Putamen (tissue), 1 donor: ENCODE results near the gene SBSN.

Source experiments
- DNase-seq: peaks from one replicate; pipeline ENCODE4 v3.0.0-alpha.2; 2016; ENCODE audit warnings: low spot score

Gene SBSN

DNA sequence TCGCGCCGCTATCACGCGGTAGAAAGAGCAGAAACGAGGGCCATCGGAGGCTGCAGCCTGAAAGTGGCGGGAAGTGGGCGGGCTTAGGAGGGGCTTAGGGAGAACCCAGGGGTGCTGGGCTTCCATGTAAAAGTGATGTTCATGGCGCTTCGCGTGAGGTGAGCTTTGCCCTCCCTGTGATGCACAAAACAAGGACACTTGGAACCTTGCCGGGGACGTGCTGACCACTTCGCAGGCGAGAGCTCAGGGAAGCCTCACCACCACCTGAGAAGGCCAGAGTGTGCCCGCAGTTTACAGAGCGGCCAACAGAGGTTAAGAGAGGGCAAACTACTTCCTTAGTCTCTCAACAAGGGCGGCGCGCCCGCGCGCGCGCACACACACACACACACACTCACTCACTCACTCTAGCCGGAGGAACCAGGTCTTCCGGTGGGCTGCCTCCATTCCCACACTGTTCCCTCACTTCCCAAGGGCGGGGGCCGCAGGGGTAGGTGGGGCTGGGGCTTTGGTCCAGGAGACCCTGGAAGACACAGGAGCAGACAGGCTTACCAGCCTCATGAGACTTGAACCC is 5.8 kb upstream of the SBSN start:
- no peak for DNase-seq

DNA sequence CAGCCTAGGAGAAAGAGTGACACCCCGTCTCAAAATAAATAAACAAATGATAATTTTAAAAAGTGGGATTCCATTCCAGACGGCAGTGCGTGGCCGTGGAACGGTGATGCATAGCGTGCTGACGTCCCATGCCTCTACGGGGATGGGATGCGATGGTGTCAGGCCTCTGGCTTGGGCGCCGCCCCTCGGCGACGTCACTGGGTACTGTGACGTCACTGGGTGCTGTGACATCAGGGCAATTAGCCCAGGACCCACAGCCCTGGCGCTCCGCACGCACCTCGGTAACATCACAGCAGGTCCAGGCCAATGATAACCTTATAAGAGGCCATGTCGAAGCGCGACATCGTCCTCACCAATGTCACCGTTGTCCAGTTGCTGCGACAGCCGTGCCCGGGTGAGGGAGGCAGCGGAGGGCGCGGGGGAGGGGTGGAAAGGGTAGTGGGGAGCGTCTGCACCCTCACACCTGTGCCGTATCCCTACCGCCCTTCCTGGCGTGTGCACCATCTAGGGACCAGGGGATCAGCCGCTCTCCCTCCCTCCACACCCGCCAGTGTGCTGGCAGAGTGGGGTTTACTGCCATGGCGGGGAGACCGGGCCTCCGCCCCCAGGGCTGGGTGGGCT is 5.2 kb upstream of the SBSN start, which contains the start of gene GAPDHS:
Gene GAPDHS (plus strand): TSS at position 256 of the 621 bp plus-strand sequence. CDS start 72 bp downstream, at position 328.
- no peak for DNase-seq

DNA sequence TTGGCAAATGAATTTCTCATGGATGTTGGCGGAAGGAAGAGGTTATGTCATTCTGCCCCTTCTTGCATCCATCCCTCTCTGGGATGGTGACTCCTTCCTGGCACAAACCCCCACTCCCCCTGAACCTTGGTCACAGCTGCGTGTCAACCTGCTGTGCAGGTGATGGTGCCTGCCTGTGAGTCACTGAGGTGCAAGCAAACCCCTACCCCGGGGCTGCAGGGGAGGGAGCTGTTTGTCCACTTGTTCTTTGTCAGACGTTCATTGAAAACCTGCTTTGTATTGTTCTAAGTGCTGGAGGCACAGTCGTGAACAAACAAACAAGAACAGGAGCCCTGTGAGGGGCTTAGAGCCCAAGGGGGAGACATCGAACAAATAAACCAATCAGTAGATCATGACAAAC is 3.2 kb upstream of the SBSN start:
- no peak for DNase-seq

GRCh38 chr19:35529241-35530218 is 1.4 kb upstream of the SBSN start:
- DNase-seq, result no peak

DNA sequence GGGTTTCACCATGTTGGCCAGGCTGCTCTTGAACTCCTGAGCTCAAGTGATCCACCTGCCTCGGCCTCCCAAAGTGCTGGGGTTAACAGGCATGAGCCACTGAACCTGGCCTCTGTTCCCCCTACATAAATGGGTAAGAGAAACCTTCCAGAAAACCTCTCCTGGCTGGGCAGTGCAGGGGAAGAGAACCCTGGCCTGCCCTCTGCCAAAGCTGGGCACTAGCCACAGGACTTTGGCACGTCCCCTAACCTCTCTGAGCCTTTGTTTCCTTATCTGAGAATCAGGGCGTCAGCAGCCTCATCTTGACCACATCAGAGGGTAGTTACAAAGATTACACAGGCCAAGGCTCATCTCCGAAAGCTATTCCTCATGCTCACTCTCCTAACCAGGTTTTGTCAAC is 2.2 kb downstream of the SBSN start:
- no peak for DNase-seq

- DNase-seq, result no peak
Observed at GRCh38 chr19:35524181-35524837, 3.8 kb downstream of the SBSN start.

DNA sequence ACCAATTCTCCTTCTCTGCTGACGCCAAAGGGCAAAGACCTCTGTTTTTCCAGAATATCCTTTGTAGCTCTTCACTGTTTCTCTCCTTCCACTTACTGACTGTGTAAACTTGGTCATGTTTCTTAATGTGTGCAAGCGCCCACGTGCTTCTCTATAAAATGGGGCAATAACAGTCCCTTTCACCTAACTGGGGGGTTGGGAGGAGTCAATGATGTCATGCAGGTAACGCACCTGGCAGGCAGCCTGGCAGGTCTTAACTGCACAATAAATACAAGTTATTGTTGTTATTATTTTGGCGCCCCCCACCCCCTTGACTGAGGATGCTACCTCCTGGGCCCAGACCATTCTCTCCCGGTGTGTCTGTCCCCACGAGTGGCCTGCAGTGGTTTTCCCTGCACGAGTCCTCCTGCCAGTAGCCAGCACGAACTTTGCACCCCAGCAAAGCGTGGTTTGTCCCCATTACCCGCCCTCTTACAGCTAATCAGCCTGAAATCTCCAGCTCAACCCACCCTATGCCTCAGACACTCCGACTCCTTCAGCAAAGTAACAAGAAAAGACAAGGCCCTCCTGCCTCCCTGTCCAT is 5.3 kb downstream of the SBSN start:
- no peak for DNase-seq

- no peak for DNase-seq
Observed at GRCh38 chr19:35521124-35521743, 6.9 kb downstream of the SBSN start.

DNA sequence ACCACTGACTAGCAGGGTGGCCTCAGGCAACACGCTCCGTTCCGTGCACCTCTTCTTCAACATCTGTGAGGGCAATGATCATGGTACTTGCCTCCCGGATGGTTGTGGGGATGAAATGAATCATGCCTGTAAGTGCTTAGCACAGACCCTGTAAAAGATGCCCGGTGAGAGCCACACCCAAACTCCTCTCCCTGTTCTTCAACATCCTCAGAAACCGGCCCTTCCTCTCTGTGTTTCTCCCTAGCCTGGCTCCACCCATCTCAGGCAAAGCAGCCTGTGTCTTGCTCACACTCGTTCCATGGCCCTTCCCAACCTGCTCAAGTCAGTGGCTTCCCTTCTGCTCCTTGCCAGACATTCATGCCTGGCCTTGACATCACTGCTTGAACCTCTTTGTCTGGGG is 8.8 kb downstream of the SBSN start:
- DNase-seq, result no peak

- no peak for DNase-seq
Observed at GRCh38 chr19:35518313-35518712, 9.8 kb downstream of the SBSN start.

DNA sequence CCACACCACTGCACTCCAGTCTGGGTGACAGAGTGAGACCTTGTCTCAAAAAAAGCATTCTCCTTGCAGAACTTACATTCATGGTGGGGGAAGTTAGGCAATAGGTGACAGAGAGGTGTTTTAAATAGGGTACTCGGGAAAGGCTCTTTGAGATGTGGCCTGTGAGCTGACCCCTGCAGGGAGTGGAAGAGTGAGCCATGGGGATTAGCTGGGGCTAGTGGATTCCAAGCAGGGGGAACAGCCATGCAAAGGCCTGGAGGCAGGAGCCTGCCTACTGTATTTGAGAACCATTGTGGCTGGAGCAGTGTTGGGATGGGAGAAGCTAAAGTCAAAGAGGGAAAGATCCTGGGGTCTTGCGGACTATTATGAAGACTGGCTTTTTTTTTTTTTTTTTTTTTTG is 10.8 kb downstream of the SBSN start:
- DNase-seq, result no peak

DNA sequence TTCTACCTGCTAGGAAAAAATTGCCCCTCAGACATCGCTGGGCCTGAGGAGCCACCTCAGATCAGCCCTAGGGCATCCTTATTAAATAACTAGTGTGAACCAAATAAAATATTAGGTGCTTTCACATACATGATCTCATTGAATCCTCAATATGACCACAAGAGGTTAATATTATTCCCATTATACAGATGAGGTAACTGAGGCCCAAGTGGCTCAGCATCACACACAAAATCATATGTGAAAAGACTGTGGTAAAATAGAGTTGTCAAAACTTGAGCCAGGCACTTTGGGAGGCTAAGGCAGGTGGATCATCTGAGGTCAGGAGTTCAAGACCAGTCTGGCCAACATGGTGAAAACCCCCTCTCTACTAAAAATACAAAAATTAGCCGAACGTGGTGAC is 11.8 kb downstream of the SBSN start:
- no peak for DNase-seq

DNA sequence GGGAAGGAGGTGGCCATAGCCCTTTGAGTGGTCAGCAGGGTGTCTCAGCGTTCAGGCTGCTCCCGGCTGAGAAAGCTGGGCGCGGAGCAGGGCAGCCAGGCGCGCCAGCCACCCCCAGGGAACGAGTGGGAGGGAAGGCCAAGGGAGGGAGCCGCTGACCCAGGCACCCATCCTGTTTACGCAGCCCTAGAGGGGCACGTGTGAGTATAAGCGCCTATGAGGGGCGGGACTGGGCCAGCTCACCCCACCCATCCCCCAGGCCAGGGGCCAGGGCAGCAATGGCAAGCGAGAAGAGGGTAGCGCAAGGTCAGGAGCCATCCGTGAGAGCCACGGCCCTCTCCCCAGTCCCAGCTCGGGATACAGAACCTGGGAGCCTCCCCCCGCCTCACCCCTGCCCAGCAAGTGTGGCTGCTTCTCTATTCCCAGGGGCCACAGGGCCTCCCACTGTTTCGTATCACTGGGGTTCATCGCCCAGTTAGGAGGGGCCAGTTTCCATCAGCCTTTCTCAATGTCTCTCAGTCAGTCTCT is 13.8 kb downstream of the SBSN start:
- no peak for DNase-seq

GRCh38 chr19:35513628-35514281 is 14.4 kb downstream of the SBSN start, which contains the start of gene DMKN:
DMKN (minus strand) TSS chr19:35513649; CDS start chr19:35513475, 174 bp downstream.
- DNase-seq, result peak; percentile 71

GRCh38 chr19:35512831-35513627 is 15.1 kb downstream of the SBSN start:
- DNase-seq, result no peak

- no peak for DNase-seq
Observed at GRCh38 chr19:35511337-35511736, 16.8 kb downstream of the SBSN start.

DNA sequence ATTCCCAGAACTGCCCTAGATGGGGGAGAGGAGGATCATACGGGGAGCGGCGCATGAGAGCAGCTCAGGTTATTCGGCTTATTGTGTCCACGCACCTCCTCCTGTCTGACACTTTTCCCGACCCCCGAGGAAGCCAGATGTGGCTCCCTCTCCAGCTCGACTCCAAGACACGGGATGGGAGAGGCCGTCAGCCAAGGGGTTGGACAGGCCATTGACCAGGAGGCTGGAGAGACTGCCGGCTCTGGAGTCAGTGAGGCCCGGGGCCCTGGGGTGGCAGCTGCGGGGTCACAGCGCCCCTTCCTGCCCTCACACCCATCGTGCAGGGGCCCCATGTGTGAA is 17.5 kb downstream of the SBSN start:
- DNase-seq, result no peak

GRCh38 chr19:35509861-35510625 is 18.1 kb downstream of the SBSN start:
- no peak for DNase-seq

DNA sequence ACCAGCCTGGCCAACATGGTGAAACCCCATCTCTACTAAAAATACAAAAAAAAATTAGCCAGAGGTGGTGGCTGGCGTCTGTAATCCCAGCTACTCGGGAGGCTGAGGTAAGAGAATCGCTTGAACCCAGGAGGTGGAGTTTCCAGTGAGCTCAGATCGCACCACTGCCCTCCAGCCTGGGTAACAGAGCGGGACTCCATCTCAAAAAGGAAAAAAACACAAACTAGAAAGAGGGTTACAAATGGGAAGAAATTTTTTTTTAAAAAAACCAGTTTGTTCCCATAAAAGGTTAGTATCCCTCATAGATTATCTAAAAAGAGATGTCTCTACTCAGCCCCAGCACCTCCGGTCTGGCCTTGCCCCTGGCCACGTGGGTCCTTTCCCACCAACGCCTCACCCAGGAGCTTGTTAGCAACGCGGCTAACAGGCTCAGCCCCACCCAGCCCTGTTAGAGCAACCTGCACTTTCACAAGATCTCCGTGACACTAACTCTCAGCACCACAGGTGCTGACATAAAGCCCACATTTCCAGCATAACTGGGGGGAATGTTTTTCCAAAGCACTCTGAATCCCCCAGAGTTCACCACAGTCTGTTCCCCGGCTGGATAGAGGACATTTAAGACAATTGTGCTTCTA is 19.0 kb downstream of the SBSN start:
- DNase-seq, result no peak
